ENCODE results near the gene PPP1R1B. TPM values are rescaled to one million over a fixed set of nuclear protein-coding genes. Genes with fewer than 3 reads are reported as not detected.

PPP1R1B gene
- total and polyA plus RNA-seq, 9 of the 15 experiments (the other 6 are each of a cell fraction or from before 2014, with no cell fraction given) = 0.07 to 0.18 (median 0.10) TPM; not detected in 4

GRCh38 chr17:39612291-39612894 is 14.4 kb upstream of the PPP1R1B start:
- intact Hi-C loops (cut with micrococcal nuclease) = no loop called here
- ATAC-seq (no peak), FAIRE-seq (no peak), DNase-seq (ENCODE audit: extremely low read depth in 1 of 4, low spot score in 3 of 4) (no peak)
- Histone ChIP-seq H4K20me1 (replicated peaks; ENCODE audit: control insufficient read depth, insufficient read depth, low read length) (0 out of 2 replicates have a peak, but pooled peaks cover 6% of the 10 kb centered on the region), H3K9me3 (replicated peaks; ENCODE audit: control insufficient read depth, insufficient read depth, low read depth, low read length) (no peaks in the 10 kb centered on the region), H3K79me2 (ENCODE audit: control insufficient read depth, insufficient read depth, low read length) (no peaks in the 10 kb centered on the region), H3K27me3 (ENCODE audit: control insufficient read depth in 2 of 2, insufficient read depth in 2 of 2, low read length in 2 of 2) (peaks cover 6 to 16% of the 10 kb centered on the region in 2 experiments; a peak in 3 of 5 replicates), H3K36me3 (ENCODE audit: control insufficient read depth, insufficient read depth, low read length) (no peaks in the 10 kb centered on the region), H3K4me2 (ENCODE audit: insufficient read depth, low read length) (no peak overlapping the region), H3K27ac (ENCODE audit: extremely low read depth, low read depth, low read length) (no peak overlapping the region), H3K4me3 (no peak overlapping the region), H3K9me1 (ENCODE audit: control insufficient read depth, insufficient read depth, low read length) (no peaks in the 10 kb centered on the region), H3K4me1 (replicated peaks in 1 of 2; ENCODE audit: control insufficient read depth in 2 of 2, insufficient read depth in 2 of 2, low read length in 2 of 2) (peaks cover 4 to 23% of the 10 kb centered on the region in 2 experiments; a peak in 3 of 5 replicates), H2AFZ (ENCODE audit: low read depth, low read length) (no peak overlapping the region), H3K9ac (ENCODE audit: insufficient read depth in 1 of 2, low read depth in 2 of 2, low read length in 2 of 2) (no peak overlapping the region)
- POLR2A ChIA-PET = interaction anchor here (0.9 kb wide), 1 partner anchor 22 kb away, joined by 3 read pairs; no protein-coding TSS in a partner anchor
- CTCF ChIA-PET (ENCODE audit: low intra/inter-chr PET ratio) = no interaction called here
- BruUV-seq (replicated peaks) = no TSS peak
- in situ Hi-C loops (cut with MboI) = no loop called here
- WGBS (ENCODE audit: insufficient coverage, low coverage, missing lambda C conversion rate) = 35% methylated on average over 13 of the region's 22 CpGs
- TF ChIP-seq HMGXB4 (CRISPR knock-in tag; IDR thresholded peaks at IDR 0.05) = no peak
- TF ChIP-seq PCBP1 (IDR thresholded peaks at IDR 0.05; ENCODE audit: low read depth, low read length, poor library complexity, severe bottlenecking) = peak; percentile 42
- TF ChIP-seq FOXP4 (CRISPR knock-in tag; IDR thresholded peaks at IDR 0.05; ENCODE audit: borderline replicate concordance) = no peak
